CD14-positive monocyte (primary cell): ENCODE results near the gene NOX3. TPM values are rescaled to one million over a fixed set of nuclear protein-coding genes. Genes with fewer than 3 reads are reported as not detected.

Experiments
- DNase-seq, 3 donors: peaks; one replicate each; pipeline ENCODE4 v3.0.0-alpha.2; 2011 to 2022
- H2AFZ ChIP-seq: 2 replicates; pipeline ENCODE4 v1.6.0; 2012; ENCODE audit warnings: mild to moderate bottlenecking, low read depth, low read length, inconsistent platforms; ENCODE audit not compliant: insufficient read depth, poor library complexity, severe bottlenecking
- H3K27ac ChIP-seq, 2 donors: 1 replicate in 1 of 2; 2 replicates in 1 of 2; pipeline ENCODE4 v1.5.1; 2012 to 2013; ENCODE audit warnings: low read length in 2 of 2, control low read depth in 1 of 2, inconsistent platforms in 1 of 2, low read depth in 1 of 2, mild to moderate bottlenecking in 1 of 2
- H3K27me3 ChIP-seq, 2 donors: one replicate each; pipeline versions ENCODE4 v1.6.0 to v1.6.1; 2011 to 2013; ENCODE audit warnings: low read length in 2 of 2; ENCODE audit not compliant: control insufficient read depth in 2 of 2, insufficient read depth in 2 of 2
- H3K36me3 ChIP-seq, 2 donors: replicated peaks in 1 of 2; 1 replicate in 1 of 2; 2 replicates in 1 of 2; pipeline versions ENCODE4 v1.5.1 to v1.6.1; 2012 to 2013; ENCODE audit warnings: low read length in 2 of 2, control low read depth in 1 of 2, inconsistent platforms in 1 of 2, mild to moderate bottlenecking in 1 of 2; ENCODE audit not compliant: insufficient read depth in 2 of 2, control insufficient read depth in 1 of 2
- H3K4me1 ChIP-seq, 2 donors: 1 replicate in 1 of 2; 2 replicates in 1 of 2; pipeline versions ENCODE4 v1.5.1 to v1.6.1; 2012 to 2013; ENCODE audit warnings: low read length in 2 of 2, control low read depth in 1 of 2, inconsistent platforms in 1 of 2, mild to moderate bottlenecking in 1 of 2, moderate library complexity in 1 of 2; ENCODE audit not compliant: insufficient read depth in 2 of 2, control insufficient read depth in 1 of 2
- H3K4me2 ChIP-seq: replicated peaks from 2 replicates; pipeline ENCODE3; 2012; ENCODE audit warnings: low read length, moderate library complexity, mild to moderate bottlenecking; ENCODE audit not compliant: poor library complexity, severe bottlenecking; ENCODE audit errors: extremely low read depth
- H3K4me3 ChIP-seq, 3 experiments: fragments of 200-600 bp in 1 of 3; sonication (generic) in 1 of 3; replicated peaks in 1 of 3; 1 replicate in 2 of 3; 2 replicates in 1 of 3; pipeline ENCODE4 v1.5.1; 2011 to 2013; ENCODE audit warnings: low read length in 3 of 3, mild to moderate bottlenecking in 3 of 3, control low read depth in 2 of 3, low read depth in 2 of 3, inconsistent platforms in 1 of 3, moderate library complexity in 1 of 3
- H3K79me2 ChIP-seq: 2 replicates; pipeline ENCODE4 v1.6.0; 2012; ENCODE audit warnings: mild to moderate bottlenecking, control low read depth, inconsistent platforms, low read length, moderate library complexity; ENCODE audit not compliant: insufficient read depth
- H3K9ac ChIP-seq: 2 replicates; pipeline ENCODE4 v1.6.0; 2017; ENCODE audit warnings: low read length, mild to moderate bottlenecking; ENCODE audit not compliant: insufficient read depth, poor library complexity, severe bottlenecking
- H3K9me3 ChIP-seq, 2 donors: replicated peaks in 1 of 2; 1 replicate in 1 of 2; 2 replicates in 1 of 2; pipeline versions ENCODE4 v1.5.1 to v1.6.1; 2012 to 2013; ENCODE audit warnings: low read length in 2 of 2, control low read depth in 1 of 2; ENCODE audit not compliant: control insufficient read depth in 1 of 2, insufficient read depth in 1 of 2
- H4K20me1 ChIP-seq: 2 replicates; pipeline ENCODE4 v1.6.0; 2012; ENCODE audit warnings: mild to moderate bottlenecking, low read length, control low read depth, moderate library complexity; ENCODE audit not compliant: insufficient read depth
- H3K27ac Mint-ChIP-seq, 7 donors: one replicate each; pipeline ENCODE4 v1.8.0; 2020; ENCODE audit warnings: mild to moderate bottlenecking in 7 of 7, mixed read lengths in 7 of 7, moderate library complexity in 6 of 7, inconsistent platforms in 2 of 7
- H3K27me3 Mint-ChIP-seq, 3 donors: one replicate each; pipeline ENCODE4 v1.8.0; 2021 to 2022; ENCODE audit warnings: low read depth in 3 of 3, mild to moderate bottlenecking in 3 of 3, mixed read lengths in 3 of 3, moderate library complexity in 3 of 3, inconsistent platforms in 1 of 3
- H3K36me3 Mint-ChIP-seq, 2 donors: one replicate each; pipeline ENCODE4 v1.8.0; 2020; ENCODE audit warnings: mixed read lengths in 2 of 2, inconsistent platforms in 1 of 2, mild to moderate bottlenecking in 1 of 2
- H3K4me1 Mint-ChIP-seq: one replicate; pipeline ENCODE4 v1.8.0; 2020; ENCODE audit warnings: mild to moderate bottlenecking, mixed read lengths
- H3K4me3 Mint-ChIP-seq, 2 donors: one replicate each; pipeline ENCODE4 v1.8.0; 2020; ENCODE audit warnings: mild to moderate bottlenecking in 2 of 2, mixed read lengths in 2 of 2, moderate library complexity in 1 of 2
- H3K9me3 Mint-ChIP-seq, 7 donors: one replicate each; pipeline ENCODE4 v1.8.0; 2020 to 2022; ENCODE audit warnings: mixed read lengths in 7 of 7, mild to moderate bottlenecking in 6 of 7, moderate library complexity in 6 of 7, inconsistent platforms in 2 of 7
- CTCF ChIP-seq: fragments of 200-600 bp; IDR thresholded peaks from one replicate; pipeline ENCODE4 v1.8.0; 2022; ENCODE audit warnings: antibody characterized with exemption, mild to moderate bottlenecking
- intact Hi-C, 2 donors: fragments of 100-400 bp; cut with micrococcal nuclease; formaldehyde crosslinking; loops; one replicate each; pipeline versions ENCODE4 v1.15.0 to v1.15.1; 2023
- polyA plus RNA-seq, 3 donors: library from polyadenylated mRNA; depleted of rRNA in 1 of 3; unstranded in 2 of 3; stranded (reverse) in 1 of 3; fragments of 300-500 nt in 2 of 3; fragments of >200 nt in 1 of 3; fragmentation: Illumina TruSeq in 2 of 3; gene quantifications; 1 replicate in 2 of 3; 2 replicates in 1 of 3; pipeline ENCODE4 v1.2.3, GENCODE V29; 2012 to 2021

Gene NOX3
- polyA plus RNA-seq, 3 donors, result not detected

- H3K4me3 Mint-ChIP-seq, result no peak overlapping the region
- no peaks in the 10 kb centered on the region for H3K4me1 ChIP-seq
- intact Hi-C loops, result no loop called here
- no peaks in the 10 kb centered on the region for H3K27me3 ChIP-seq
- H3K27me3 Mint-ChIP-seq, result peaks cover 0 to 3% (median 0%) of the 10 kb centered on the region in 3 donors
- no peak for DNase-seq
- no peaks in the 10 kb centered on the region for H4K20me1 ChIP-seq
- peaks cover 11 to 20% of the 10 kb centered on the region in 2 donors for H3K9me3 ChIP-seq
- H3K9ac ChIP-seq, result no peak overlapping the region
- H3K4me2 ChIP-seq, result no peak overlapping the region
- H3K27ac Mint-ChIP-seq, result peak overlapping the region in 1 of 7 donors; percentile 5
- no peaks in the 10 kb centered on the region for H3K36me3 ChIP-seq
- no peaks in the 10 kb centered on the region for H3K36me3 Mint-ChIP-seq
- H3K9me3 Mint-ChIP-seq, result peaks cover 9 to 38% (median 33%) of the 10 kb centered on the region in 7 donors
- TF ChIP-seq CTCF, result no peak
- no peaks in the 10 kb centered on the region for H3K79me2 ChIP-seq
- no peaks in the 10 kb centered on the region for H3K4me1 Mint-ChIP-seq
- H2AFZ ChIP-seq, result no peak overlapping the region
- no peak overlapping the region for H3K4me3 ChIP-seq
- no peak overlapping the region for H3K27ac ChIP-seq
These were observed 101.5 kb downstream of the NOX3 start for GRCh38 chr6:155354167-155354566.

GRCh38 chr6:155352811-155353210 is 102.8 kb downstream of the NOX3 start:
- peaks cover 18 to 45% (median 39%) of the 10 kb centered on the region in 7 donors for H3K9me3 Mint-ChIP-seq
- H3K36me3 Mint-ChIP-seq, result no peaks in the 10 kb centered on the region
- H3K27ac ChIP-seq, result no peak overlapping the region
- H3K27ac Mint-ChIP-seq, result no peak overlapping the region
- TF ChIP-seq CTCF, result no peak
- H4K20me1 ChIP-seq, result no peaks in the 10 kb centered on the region
- no peaks in the 10 kb centered on the region for H3K4me1 Mint-ChIP-seq
- H3K4me3 Mint-ChIP-seq, result no peak overlapping the region
- H3K36me3 ChIP-seq, result no peaks in the 10 kb centered on the region
- peaks cover 0 to 2% (median 0%) of the 10 kb centered on the region in 3 donors for H3K27me3 Mint-ChIP-seq
- no peaks in the 10 kb centered on the region for H3K79me2 ChIP-seq
- no peaks in the 10 kb centered on the region for H3K27me3 ChIP-seq
- H3K4me1 ChIP-seq, result no peaks in the 10 kb centered on the region
- no peak overlapping the region for H3K4me3 ChIP-seq
- no peak overlapping the region for H3K4me2 ChIP-seq
- H2AFZ ChIP-seq, result no peak overlapping the region
- intact Hi-C loops, result no loop called here
- H3K9me3 ChIP-seq, result peaks cover 11 to 31% of the 10 kb centered on the region in 2 donors
- no peak overlapping the region for H3K9ac ChIP-seq
- no peak for DNase-seq
